SU-DHL-6 (cell line): ENCODE data around the gene ESPN.

ENCODE experiments used
- H2AFZ ChIP-seq: fragments of 200-600 bp; sonication (generic); 2 replicates; pipeline ENCODE4 v1.6.1; 2014; ENCODE audit warnings: low read depth, mild to moderate bottlenecking, moderate library complexity, mixed read lengths, antibody characterized with exemption, low read length; ENCODE audit not compliant: severe bottlenecking
- H3F3A ChIP-seq: fragments of 200-600 bp; shearing (Covaris generic); 2 replicates; pipeline ENCODE4 v1.6.0; 2016; ENCODE audit warnings: antibody characterized with exemption, mild to moderate bottlenecking; ENCODE audit not compliant: insufficient read depth
- H3K27ac ChIP-seq: fragments of 200-600 bp; sonication (generic); 2 replicates; pipeline ENCODE4 v1.5.1; 2016; ENCODE audit warnings: low read depth, mild to moderate bottlenecking, low read length, moderate library complexity, mixed read lengths
- H3K27me3 ChIP-seq: fragments of 200-600 bp; sonication (generic), shearing (Covaris generic); 2 replicates; pipeline ENCODE4 v1.6.0; 2014; ENCODE audit warnings: mild to moderate bottlenecking, low read length
- H3K36me3 ChIP-seq: fragments of 200-600 bp; sonication (generic); 2 replicates; pipeline ENCODE4 v1.6.1; 2014; ENCODE audit warnings: mild to moderate bottlenecking, low read length, mixed read lengths
- H3K4me2 ChIP-seq: fragments of 300-600, 200-600 bp; shearing (Covaris generic), sonication (generic); 2 replicates; pipeline ENCODE4 v1.6.0; 2014; ENCODE audit warnings: low read length, low read depth, mild to moderate bottlenecking; ENCODE audit not compliant: poor library complexity, severe bottlenecking
- H3K4me3 ChIP-seq: fragments of 200-600 bp; sonication (generic); 2 replicates; pipeline ENCODE4 v1.5.1; 2014; ENCODE audit warnings: antibody characterized with exemption, low read length, mild to moderate bottlenecking, mixed read lengths; ENCODE audit not compliant: insufficient read depth, poor library complexity, severe bottlenecking
- H3K79me2 ChIP-seq: fragments of 200-600 bp; sonication (generic); 2 replicates; pipeline ENCODE4 v1.6.1; 2014; ENCODE audit warnings: mild to moderate bottlenecking, low read length, moderate library complexity; ENCODE audit not compliant: insufficient read depth
- H3K9ac ChIP-seq: fragments of 200-600 bp; sonication (generic); 2 replicates; pipeline ENCODE4 v1.7.0; 2014; ENCODE audit warnings: mild to moderate bottlenecking, low read length
- H3K9me2 ChIP-seq: fragments of 200-600 bp; sonication (generic); replicated peaks from 2 replicates; pipeline ENCODE4 v1.6.1; 2014; ENCODE audit warnings: low read length; ENCODE audit not compliant: insufficient read depth
- H3K9me3 ChIP-seq: fragments of 200-600 bp; sonication (generic); 2 replicates; pipeline ENCODE4 v1.6.1; 2014; ENCODE audit warnings: low read length, mixed read lengths; ENCODE audit not compliant: insufficient read depth
- H4K20me1 ChIP-seq: fragments of 200-600 bp; sonication (generic); 2 replicates; pipeline ENCODE4 v1.6.1; 2014; ENCODE audit warnings: low read depth, mild to moderate bottlenecking, antibody characterized with exemption, low read length, moderate library complexity, mixed read lengths
- EZH2phosphoT487 ChIP-seq: fragments of 200-600 bp; sonication (generic), shearing (Covaris generic); conservative IDR thresholded peaks from 2 replicates; pipeline ENCODE4 v1.6.1; 2018; ENCODE audit warnings: mild to moderate bottlenecking, antibody characterized with exemption, low read length, moderate library complexity, mixed read lengths
- TF ChIP-seq, protein P1 (sequence below): fragments of 200-600 bp; sonication (generic); IDR thresholded peaks from one replicate; pipeline ENCODE4 v1.5.1; 2017; ENCODE audit warnings: antibody characterized with exemption, mild to moderate bottlenecking, low read length, moderate library complexity; ENCODE audit not compliant: insufficient read depth, poor library complexity, severe bottlenecking

Gene ESPN

DNA sequence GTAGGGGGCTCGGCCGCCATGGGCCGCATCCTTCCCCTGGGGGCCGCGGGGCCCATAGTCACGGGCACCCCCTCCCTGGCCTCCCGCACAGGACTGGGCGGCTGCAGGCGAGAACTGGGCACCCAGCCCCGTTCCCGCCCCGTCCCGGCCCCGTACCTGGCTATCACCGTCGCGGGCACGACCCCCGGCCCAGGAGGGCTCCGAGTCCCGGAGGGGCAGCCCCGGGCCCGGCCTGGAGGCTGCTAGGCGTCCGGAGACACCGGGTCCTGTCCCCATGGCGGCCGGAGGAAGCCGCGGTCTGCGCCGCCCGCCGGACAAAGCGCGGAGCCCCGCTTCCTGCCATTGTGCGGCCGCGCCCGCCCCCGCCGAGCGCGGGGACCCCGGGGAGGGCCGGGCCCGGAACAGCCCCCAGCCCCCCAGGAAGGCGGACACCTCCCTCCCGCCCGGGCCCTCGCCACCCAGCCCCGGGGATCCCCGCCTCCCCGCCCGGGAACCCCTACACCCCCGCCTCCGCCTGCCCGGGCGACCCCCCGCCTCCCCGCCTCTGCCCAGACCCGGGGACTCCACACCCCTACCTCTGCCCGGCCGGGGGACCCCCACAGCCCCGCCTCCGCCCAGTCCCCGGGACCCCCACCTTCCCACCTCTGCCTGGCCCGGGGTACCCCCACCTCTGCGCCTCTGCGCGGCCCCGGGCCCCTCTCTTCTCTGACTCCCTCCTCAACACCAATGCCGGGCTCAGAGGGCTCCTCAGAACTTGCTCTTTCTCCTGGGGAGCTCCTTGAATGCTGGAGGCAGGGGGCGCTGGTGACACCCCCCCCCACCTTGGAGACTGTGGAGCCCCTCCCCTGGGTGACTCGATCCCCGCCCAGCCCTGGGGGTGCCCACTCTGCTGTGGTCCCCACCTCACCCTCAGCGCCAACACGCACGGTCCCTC, 60.9 kb downstream of the ESPN start:
- Histone ChIP-seq H2AFZ (no peak overlapping the region), H3K9me2 (no peaks in the 10 kb centered on the region), H3K9ac (no peak overlapping the region), H3F3A (no peaks in the 10 kb centered on the region), H3K27me3 (no peaks in the 10 kb centered on the region), H4K20me1 (no peaks in the 10 kb centered on the region), H3K36me3 (no peaks in the 10 kb centered on the region), H3K79me2 (no peaks in the 10 kb centered on the region), H3K4me2 (no peak overlapping the region), H3K9me3 (no peaks in the 10 kb centered on the region), H3K4me3 (no peak overlapping the region), H3K27ac (no peak overlapping the region)
- no peak for TF ChIP-seq EZH2phosphoT487
- TF ChIP-seq, protein P1, sequence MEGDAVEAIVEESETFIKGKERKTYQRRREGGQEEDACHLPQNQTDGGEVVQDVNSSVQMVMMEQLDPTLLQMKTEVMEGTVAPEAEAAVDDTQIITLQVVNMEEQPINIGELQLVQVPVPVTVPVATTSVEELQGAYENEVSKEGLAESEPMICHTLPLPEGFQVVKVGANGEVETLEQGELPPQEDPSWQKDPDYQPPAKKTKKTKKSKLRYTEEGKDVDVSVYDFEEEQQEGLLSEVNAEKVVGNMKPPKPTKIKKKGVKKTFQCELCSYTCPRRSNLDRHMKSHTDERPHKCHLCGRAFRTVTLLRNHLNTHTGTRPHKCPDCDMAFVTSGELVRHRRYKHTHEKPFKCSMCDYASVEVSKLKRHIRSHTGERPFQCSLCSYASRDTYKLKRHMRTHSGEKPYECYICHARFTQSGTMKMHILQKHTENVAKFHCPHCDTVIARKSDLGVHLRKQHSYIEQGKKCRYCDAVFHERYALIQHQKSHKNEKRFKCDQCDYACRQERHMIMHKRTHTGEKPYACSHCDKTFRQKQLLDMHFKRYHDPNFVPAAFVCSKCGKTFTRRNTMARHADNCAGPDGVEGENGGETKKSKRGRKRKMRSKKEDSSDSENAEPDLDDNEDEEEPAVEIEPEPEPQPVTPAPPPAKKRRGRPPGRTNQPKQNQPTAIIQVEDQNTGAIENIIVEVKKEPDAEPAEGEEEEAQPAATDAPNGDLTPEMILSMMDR: no peak

DNA sequence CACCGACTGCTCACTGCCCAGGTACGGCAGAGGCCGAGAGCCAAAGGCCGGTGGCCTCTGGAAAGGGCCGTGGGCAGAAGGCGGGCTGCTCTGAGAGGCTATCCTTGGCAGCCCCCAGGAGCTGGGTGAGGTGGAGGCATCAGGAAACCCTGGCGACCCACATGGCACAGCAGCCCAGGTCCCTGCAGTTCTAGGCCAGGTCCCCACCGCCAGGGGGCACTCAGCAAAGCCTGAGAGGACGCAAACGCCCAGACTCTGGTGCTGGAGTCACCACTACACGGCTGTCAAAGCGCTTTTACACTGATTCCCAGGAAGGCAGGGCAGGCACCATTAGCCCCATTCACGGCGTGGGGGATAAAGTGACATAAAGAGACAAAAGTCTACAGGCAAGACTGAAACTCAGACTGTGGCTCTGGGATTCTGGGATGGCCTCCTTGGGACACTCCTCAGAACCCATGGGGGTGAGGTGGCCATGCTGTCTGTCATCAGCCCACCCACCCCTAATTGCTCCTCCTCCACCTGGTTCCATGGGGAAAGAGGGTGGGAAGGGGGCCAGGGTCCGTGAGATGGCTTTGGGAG, 61.9 kb downstream of the ESPN start:
- H2AFZ ChIP-seq: no peak overlapping the region
- no peak overlapping the region for H3K4me3 ChIP-seq
- H3K27me3 ChIP-seq: no peaks in the 10 kb centered on the region
- TF ChIP-seq, protein P1: peak; percentile 85
- TF ChIP-seq EZH2phosphoT487: no peak
- no peak overlapping the region for H3K27ac ChIP-seq
- H3F3A ChIP-seq: no peaks in the 10 kb centered on the region
- H3K36me3 ChIP-seq: no peaks in the 10 kb centered on the region
- no peaks in the 10 kb centered on the region for H3K79me2 ChIP-seq
- no peaks in the 10 kb centered on the region for H4K20me1 ChIP-seq
- H3K4me2 ChIP-seq: no peak overlapping the region
- H3K9me3 ChIP-seq: no peaks in the 10 kb centered on the region
- H3K9ac ChIP-seq: no peak overlapping the region
- H3K9me2 ChIP-seq: no peaks in the 10 kb centered on the region

DNA sequence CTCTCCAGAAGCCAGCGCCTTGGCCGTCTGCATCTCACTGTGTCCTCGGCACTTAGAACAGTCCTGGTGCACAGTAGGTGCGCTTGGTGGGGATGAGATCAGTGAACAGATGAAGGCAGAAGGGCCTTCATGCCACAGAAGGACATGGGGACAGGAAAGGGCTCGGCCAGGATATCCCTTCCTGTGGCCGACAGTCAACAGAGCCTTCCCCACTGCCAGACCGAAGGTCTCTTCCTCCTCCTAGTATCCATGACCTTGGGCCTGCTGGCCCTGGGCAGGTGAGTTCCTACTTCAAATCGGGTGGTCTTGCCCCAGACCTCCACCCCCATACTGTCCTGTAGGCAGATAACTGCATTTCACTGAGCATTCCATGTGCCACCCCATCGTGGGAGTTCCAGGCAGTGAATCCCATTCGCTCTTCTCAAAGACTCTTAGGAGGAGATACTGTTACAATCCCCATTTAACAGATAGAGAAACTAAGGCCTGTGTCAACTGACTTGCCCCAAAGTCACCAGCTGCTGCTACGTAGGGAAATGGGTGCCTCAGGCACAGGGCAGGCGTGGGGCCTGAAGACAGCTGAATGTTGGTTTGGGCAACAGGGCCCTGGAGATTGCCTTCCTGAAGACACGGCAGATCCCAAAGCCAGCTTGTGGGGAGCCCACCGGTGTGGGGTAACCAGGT, 63.4 kb downstream of the ESPN start:
- Histone ChIP-seq H4K20me1 (no peaks in the 10 kb centered on the region), H3K9me2 (no peaks in the 10 kb centered on the region), H3K4me2 (no peak overlapping the region), H3K4me3 (no peak overlapping the region), H2AFZ (no peak overlapping the region), H3K9ac (no peak overlapping the region), H3K36me3 (no peaks in the 10 kb centered on the region), H3K79me2 (no peaks in the 10 kb centered on the region), H3K9me3 (no peaks in the 10 kb centered on the region), H3K27me3 (no peaks in the 10 kb centered on the region), H3F3A (no peaks in the 10 kb centered on the region), H3K27ac (no peak overlapping the region)
- TF ChIP-seq, protein P1: no peak
- TF ChIP-seq EZH2phosphoT487: no peak
